ENCODE data around the gene C20orf204.

DNA sequence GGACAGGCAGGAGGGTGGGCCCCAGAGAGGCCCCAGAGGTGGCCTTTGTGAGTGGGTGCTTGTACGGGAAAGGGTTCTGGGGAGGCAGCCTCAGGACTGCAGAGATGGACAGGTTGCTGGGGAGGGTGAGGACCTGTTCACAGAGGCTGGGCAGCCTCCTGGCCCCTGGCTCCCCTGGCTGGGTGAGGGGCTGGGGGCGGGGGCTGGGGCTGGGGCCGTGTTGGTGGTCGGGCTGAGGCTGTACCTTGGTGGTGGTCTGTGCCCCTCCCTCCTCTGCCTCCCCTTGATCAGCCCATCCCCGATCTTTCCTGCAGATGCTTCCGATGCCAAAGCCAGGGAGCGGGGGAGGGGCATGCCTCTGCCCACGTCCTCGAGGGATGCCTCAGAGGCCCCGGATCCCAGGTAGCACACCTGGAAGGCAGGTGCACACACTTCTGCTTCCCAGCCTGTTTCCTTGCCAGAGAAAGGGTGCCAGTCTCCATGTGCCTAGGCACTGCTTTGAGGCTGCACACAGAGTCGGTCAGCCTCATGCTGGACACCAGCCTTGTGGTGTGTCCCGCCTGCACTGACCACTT lies 31.8 kb downstream of the C20orf204 start:
- TF ChIP-seq CTCF (IDR thresholded peaks at IDR 0.05; ENCODE audit: poor library complexity, severe bottlenecking) (no peak), MXI1 (conservative IDR thresholded peaks at IDR 0.05; ENCODE audit: poor library complexity, severe bottlenecking) (no peak), EZH2 (IDR thresholded peaks at IDR 0.05; ENCODE audit: borderline replicate concordance, insufficient read depth, low read length, poor library complexity, severe bottlenecking) (no peak), REST (IDR thresholded peaks at IDR 0.05; ENCODE audit: borderline replicate concordance) (no peak), EP300 (conservative IDR thresholded peaks at IDR 0.05; ENCODE audit: poor library complexity, severe bottlenecking) (no peak), POLR2AphosphoS5 (IDR thresholded peaks at IDR 0.05) (no peak)

Measured in neural cell (in vitro differentiated cells).